Keratinocyte (primary cell): ENCODE results near the gene F10. TPM values are rescaled to one million over a fixed set of nuclear protein-coding genes. Genes with fewer than 3 reads are reported as not detected.
"Not testable (repeated sequence)": the region's sequence is repeated elsewhere in the genome, so short reads cannot be mapped to it uniquely, and the experiment has no call there.

Experiments used
- DNase-seq: peaks from one replicate; pipeline ENCODE4 v3.0.0-alpha.2; 2011; ENCODE audit warnings: low read depth, missing footprints, low spot score
- FAIRE-seq: peaks from 2 replicates; lab custom pipeline; 2011; peaks lifted over from hg19 to GRCh38; lab: Jason Lieb, UNC
- H2AFZ ChIP-seq: 2 replicates; pipeline ENCODE4 v1.6.0; 2012; ENCODE audit warnings: low read length, control low read depth, inconsistent platforms; ENCODE audit not compliant: control insufficient read depth
- H3K27ac ChIP-seq: 2 replicates; pipeline ENCODE4 v1.5.1; 2011; ENCODE audit warnings: low read length; ENCODE audit not compliant: control insufficient read depth, insufficient read depth
- H3K27me3 ChIP-seq: 3 replicates; pipeline ENCODE4 v1.6.0; 2011; ENCODE audit warnings: low read length; ENCODE audit not compliant: control insufficient read depth, insufficient read depth; ENCODE audit errors: extremely low read depth
- H3K36me3 ChIP-seq, 2 experiments: 2 replicates in 1 of 2; 3 replicates in 1 of 2; pipeline ENCODE4 v1.5.1; 2011; ENCODE audit warnings: low read length in 2 of 2, mild to moderate bottlenecking in 1 of 2; ENCODE audit not compliant: control insufficient read depth in 2 of 2, insufficient read depth in 2 of 2; ENCODE audit errors: extremely low read depth in 1 of 2
- H3K4me1 ChIP-seq: 3 replicates; pipeline ENCODE4 v1.5.1; 2011; ENCODE audit warnings: low read length; ENCODE audit not compliant: control insufficient read depth, insufficient read depth; ENCODE audit errors: extremely low read depth
- H3K4me2 ChIP-seq: 3 replicates; pipeline ENCODE4 v1.6.0; 2011; ENCODE audit warnings: low read depth, low read length; ENCODE audit not compliant: control insufficient read depth, insufficient read depth; ENCODE audit errors: extremely low read depth
- H3K4me3 ChIP-seq, 3 experiments: fragments of 200-600 bp in 1 of 3; sonication (generic) in 1 of 3; 2 replicates in 2 of 3; 3 replicates in 1 of 3; pipeline ENCODE4 v1.5.1; 2011 to 2016; ENCODE audit warnings: low read length in 3 of 3, mild to moderate bottlenecking in 3 of 3, control low read depth in 2 of 3, inconsistent platforms in 1 of 3, low read depth in 1 of 3, mixed read lengths in 1 of 3, mixed run types in 1 of 3, moderate library complexity in 1 of 3; ENCODE audit not compliant: control insufficient read depth in 2 of 3, insufficient read depth in 2 of 3; ENCODE audit errors: extremely low read depth in 1 of 3
- H3K79me2 ChIP-seq: 2 replicates; pipeline ENCODE4 v1.6.0; 2012; ENCODE audit warnings: low read length; ENCODE audit not compliant: control insufficient read depth, insufficient read depth
- H3K9ac ChIP-seq: 3 replicates; pipeline ENCODE4 v1.6.0; 2011; ENCODE audit warnings: low read length; ENCODE audit not compliant: control insufficient read depth, insufficient read depth; ENCODE audit errors: extremely low read depth
- H3K9me1 ChIP-seq: 3 replicates; pipeline ENCODE4 v1.6.0; 2011; ENCODE audit warnings: low read length; ENCODE audit not compliant: control insufficient read depth, insufficient read depth; ENCODE audit errors: extremely low read depth
- H3K9me3 ChIP-seq: 2 replicates; pipeline ENCODE4 v1.5.1; 2012; ENCODE audit warnings: low read depth, low read length; ENCODE audit not compliant: control insufficient read depth
- H4K20me1 ChIP-seq: 3 replicates; pipeline ENCODE4 v1.6.0; 2011; ENCODE audit warnings: low read length; ENCODE audit not compliant: control insufficient read depth, insufficient read depth; ENCODE audit errors: extremely low read depth
- EZH2 ChIP-seq: IDR thresholded peaks from one replicate; pipeline ENCODE4 v1.6.1; 2012; ENCODE audit warnings: inconsistent platforms, mild to moderate bottlenecking, low read length, moderate library complexity
- dilution Hi-C: fragments of 300-500 bp; cut with MboI; formaldehyde crosslinking; loops from one replicate; pipeline ENCODE4 v1.7.0; 2020; ENCODE audit warnings: low sequenced_read_pairs; ENCODE audit not compliant: extremely low pct_ligation_motif_present
- polyA plus RNA-seq, 5 experiments: library from polyadenylated mRNA; depleted of rRNA in 3 of 5; stranded (reverse) in 3 of 5; stranded (forward) in 1 of 5; unstranded in 1 of 5; fragments of >200 nt; gene quantifications; 1 replicate in 1 of 5; 2 replicates in 3 of 5; 3 replicates in 1 of 5; pipeline versions ENCODE4 v1.2.1 to v1.2.3, GENCODE V29; 2011 to 2012; ENCODE audit warnings: missing spikeins in 2 of 5, low read depth in 1 of 5, low replicate concordance in 1 of 5
- TF ChIP-seq, protein P1 (sequence below), 3 experiments: IDR thresholded peaks in 1 of 3; conservative IDR thresholded peaks in 1 of 3; optimal IDR thresholded peaks in 1 of 3; 2 replicates in 2 of 3; 3 replicates in 1 of 3; pipeline versions ENCODE3 to v1.5.1; 2011; ENCODE audit warnings: low read length in 3 of 3, mild to moderate bottlenecking in 3 of 3, moderate library complexity in 2 of 3, control low read depth in 1 of 3, inconsistent platforms in 1 of 3; ENCODE audit not compliant: insufficient read depth in 2 of 3; ENCODE audit errors: extremely low read depth in 1 of 3

The F10 gene
- polyA plus RNA-seq, 1 donor (not counting 4 experiments of a cell fraction or from before 2014, with no cell fraction given), result not detected

DNA sequence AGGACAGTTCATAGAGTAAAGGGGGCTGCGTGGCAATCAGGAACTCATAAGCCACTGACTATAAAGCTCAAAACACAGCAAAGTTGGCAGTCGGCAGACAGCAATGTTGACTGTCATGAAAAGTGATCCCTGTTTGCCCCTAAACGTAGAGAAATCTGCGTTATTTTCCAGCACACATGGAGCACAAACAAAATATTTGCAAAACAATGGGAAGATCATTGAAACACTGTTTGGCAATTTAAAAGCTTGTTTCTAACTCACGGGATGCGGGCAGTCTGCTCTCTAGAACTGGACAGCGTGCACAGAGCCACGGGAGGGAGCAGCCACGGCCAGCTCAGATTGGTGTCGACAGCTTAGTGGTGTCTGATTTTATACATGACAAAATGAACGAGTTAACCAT is 23.5 kb upstream of the F10 start:
- Histone ChIP-seq H2AFZ (no peak overlapping the region), H3K9me3 (no peaks in the 10 kb centered on the region), H3K4me2 (no peak overlapping the region), H3K9ac (no peak overlapping the region), H3K79me2 (no peaks in the 10 kb centered on the region), H3K4me1 (no peaks in the 10 kb centered on the region), H3K27ac (no peak overlapping the region), H3K9me1 (no peaks in the 10 kb centered on the region), H3K27me3 (no peaks in the 10 kb centered on the region), H3K36me3 (no peaks in the 10 kb centered on the region), H3K4me3 (no peak overlapping the region), H4K20me1 (no peaks in the 10 kb centered on the region)
- FAIRE-seq, result no peak
- dilution Hi-C loops, result no loop called here
- no peak for DNase-seq
- TF ChIP-seq, protein P1, sequence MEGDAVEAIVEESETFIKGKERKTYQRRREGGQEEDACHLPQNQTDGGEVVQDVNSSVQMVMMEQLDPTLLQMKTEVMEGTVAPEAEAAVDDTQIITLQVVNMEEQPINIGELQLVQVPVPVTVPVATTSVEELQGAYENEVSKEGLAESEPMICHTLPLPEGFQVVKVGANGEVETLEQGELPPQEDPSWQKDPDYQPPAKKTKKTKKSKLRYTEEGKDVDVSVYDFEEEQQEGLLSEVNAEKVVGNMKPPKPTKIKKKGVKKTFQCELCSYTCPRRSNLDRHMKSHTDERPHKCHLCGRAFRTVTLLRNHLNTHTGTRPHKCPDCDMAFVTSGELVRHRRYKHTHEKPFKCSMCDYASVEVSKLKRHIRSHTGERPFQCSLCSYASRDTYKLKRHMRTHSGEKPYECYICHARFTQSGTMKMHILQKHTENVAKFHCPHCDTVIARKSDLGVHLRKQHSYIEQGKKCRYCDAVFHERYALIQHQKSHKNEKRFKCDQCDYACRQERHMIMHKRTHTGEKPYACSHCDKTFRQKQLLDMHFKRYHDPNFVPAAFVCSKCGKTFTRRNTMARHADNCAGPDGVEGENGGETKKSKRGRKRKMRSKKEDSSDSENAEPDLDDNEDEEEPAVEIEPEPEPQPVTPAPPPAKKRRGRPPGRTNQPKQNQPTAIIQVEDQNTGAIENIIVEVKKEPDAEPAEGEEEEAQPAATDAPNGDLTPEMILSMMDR (optimal IDR thresholded peaks at IDR 0.05 in 1 of 3, IDR thresholded peaks at IDR 0.05 in 1 of 3, conservative IDR thresholded peaks at IDR 0.05 in 1 of 3; ENCODE audit: extremely low read depth in 1 of 3, insufficient read depth in 2 of 3, low read length in 3 of 3), result no peak
- no peak for TF ChIP-seq EZH2

DNA sequence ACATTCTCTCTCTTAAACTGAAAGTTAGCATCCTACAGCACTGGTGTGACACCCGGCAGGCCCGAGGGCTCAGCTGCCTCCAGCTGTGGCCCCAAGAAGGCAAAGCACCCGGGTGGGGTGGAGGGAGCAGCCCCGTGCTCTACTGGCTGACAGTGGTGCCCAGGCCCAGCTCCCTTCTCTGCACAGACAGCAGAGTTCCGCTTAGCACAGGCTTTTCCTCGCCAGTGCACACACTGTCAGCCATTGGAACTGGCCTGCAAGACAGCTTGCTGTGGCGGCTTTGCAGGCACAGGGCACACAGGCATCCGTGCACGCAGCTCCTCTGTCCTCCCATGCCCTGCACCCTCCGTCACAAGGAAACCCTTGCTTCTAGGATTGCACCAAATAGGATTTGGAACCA is 20.3 kb upstream of the F10 start:
- H3K9ac ChIP-seq, H3K4me1 ChIP-seq, H3K9me3 ChIP-seq, H3K27me3 ChIP-seq, H3K27ac ChIP-seq, H3K79me2 ChIP-seq, DNase-seq, H3K4me2 ChIP-seq, FAIRE-seq, H3K36me3 ChIP-seq, dilution Hi-C loops, H3K9me1 ChIP-seq, H3K4me3 ChIP-seq, H2AFZ ChIP-seq, H4K20me1 ChIP-seq: not testable (repeated sequence)

DNA sequence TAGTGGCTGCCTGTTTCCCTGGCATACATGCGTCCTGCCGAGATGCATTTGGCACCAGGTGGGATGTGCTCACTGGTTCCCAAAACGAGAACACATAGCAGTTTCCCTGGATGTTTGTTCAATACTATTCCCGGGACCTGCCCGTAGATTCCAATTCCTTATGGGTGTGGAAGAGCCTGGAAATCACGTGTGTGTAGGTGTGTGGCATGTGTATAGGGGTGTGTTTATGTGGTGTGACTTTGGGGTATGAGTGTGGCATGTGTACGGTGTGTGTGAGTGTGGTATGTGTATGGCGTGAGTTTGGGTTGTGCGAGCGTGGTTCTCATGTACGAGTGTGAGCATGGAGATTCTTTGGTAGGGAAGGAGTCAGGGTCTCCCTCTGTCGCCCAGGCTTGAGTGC is 19.9 kb upstream of the F10 start:
- FAIRE-seq, result no peak
- H3K27ac ChIP-seq, result no peak overlapping the region

More for the DNA sequence above, 19.9 kb upstream of the F10 start:
- no peaks in the 10 kb centered on the region for H4K20me1 ChIP-seq
- peaks cover 6% of the 10 kb centered on the region for H3K27me3 ChIP-seq
- dilution Hi-C loops, result no loop called here
- H3K4me1 ChIP-seq, result no peaks in the 10 kb centered on the region
- no peak overlapping the region for H3K4me2 ChIP-seq
- no peak overlapping the region for H3K9ac ChIP-seq
- H3K79me2 ChIP-seq, result no peaks in the 10 kb centered on the region
- no peak for DNase-seq
- no peak overlapping the region for H2AFZ ChIP-seq
- H3K36me3 ChIP-seq, result no peaks in the 10 kb centered on the region
- no peaks in the 10 kb centered on the region for H3K9me3 ChIP-seq
- H3K9me1 ChIP-seq, result no peaks in the 10 kb centered on the region
- TF ChIP-seq, protein P1 (optimal IDR thresholded peaks at IDR 0.05 in 1 of 3, IDR thresholded peaks at IDR 0.05 in 1 of 3, conservative IDR thresholded peaks at IDR 0.05 in 1 of 3; ENCODE audit: extremely low read depth in 1 of 3, insufficient read depth in 2 of 3, low read length in 3 of 3), result no peak
- TF ChIP-seq EZH2, result no peak
- no peak overlapping the region for H3K4me3 ChIP-seq
